ENCODE measurements around the gene KLC1.

The KLC1 gene

GRCh38 chr14:103695296-103696069 is 66.5 kb downstream of the KLC1 start:
- Histone ChIP-seq H3K27ac (peak overlapping the region; percentile 58), H4K20me1 (peaks cover 99% of the 10 kb centered on the region), H3K4me1 (peaks cover 98% of the 10 kb centered on the region), H3K4me3 (no peak overlapping the region), H3K36me3 (peaks cover 68% of the 10 kb centered on the region), H3K4me2 (peak overlapping the region; percentile 90), H3K9ac (peak overlapping the region; percentile 52; the same call in 1 of the 2 replicates), H3K27me3 (no peaks in the 10 kb centered on the region), H3K9me3 (no peaks in the 10 kb centered on the region)
- TF ChIP-seq Cebpa-rat (IDR thresholded peaks at IDR 0.05), result no peak

- Histone ChIP-seq H4K20me1 (peaks cover 99% of the 10 kb centered on the region), H3K27me3 (no peaks in the 10 kb centered on the region), H3K36me3 (peaks cover 73% of the 10 kb centered on the region), H3K4me1 (peaks cover 98% of the 10 kb centered on the region), H3K27ac (peak overlapping the region; percentile 67; the same call in 1 of the 2 replicates), H3K4me2 (peak overlapping the region; percentile 90), H3K9ac (0 out of 2 replicates have a peak overlapping the region, but pooled peaks have one; percentile 32), H3K9me3 (no peaks in the 10 kb centered on the region), H3K4me3 (no peak overlapping the region)
- TF ChIP-seq Cebpa-rat (IDR thresholded peaks at IDR 0.05), result no peak
These were observed 67.0 kb downstream of the KLC1 start for GRCh38 chr14:103696070-103696402.

- peaks cover 98% of the 10 kb centered on the region for H3K4me1 ChIP-seq
- peaks cover 78% of the 10 kb centered on the region for H3K36me3 ChIP-seq
- no peaks in the 10 kb centered on the region for H3K27me3 ChIP-seq
- H3K4me2 ChIP-seq, result peak overlapping the region; percentile 90
- no peak for TF ChIP-seq Cebpa-rat (IDR thresholded peaks at IDR 0.05)
- no peaks in the 10 kb centered on the region for H3K9me3 ChIP-seq
- H4K20me1 ChIP-seq, result peaks cover 99% of the 10 kb centered on the region
- 0 out of 2 replicates have a peak overlapping the region, but pooled peaks have one; percentile 32 for H3K9ac ChIP-seq
- H3K27ac ChIP-seq, result peak overlapping the region; percentile 67
- no peak overlapping the region for H3K4me3 ChIP-seq
These were observed 67.6 kb downstream of the KLC1 start for GRCh38 chr14:103696466-103697071.

GRCh38 chr14:103697206-103697602 is 68.2 kb downstream of the KLC1 start:
- peaks cover 82% of the 10 kb centered on the region for H3K36me3 ChIP-seq

GRCh38 chr14:103697603-103698379 is 68.8 kb downstream of the KLC1 start:
- peak overlapping the region; percentile 64 for H3K27ac ChIP-seq
- H3K4me2 ChIP-seq, result peak overlapping the region; percentile 90
- H3K27me3 ChIP-seq, result no peaks in the 10 kb centered on the region
- peaks cover 94% of the 10 kb centered on the region for H3K4me1 ChIP-seq
- H3K9ac ChIP-seq, result peak overlapping the region; percentile 38; the same call in 1 of the 2 replicates
- peaks cover 82% of the 10 kb centered on the region for H3K36me3 ChIP-seq
- no peak for TF ChIP-seq Cebpa-rat (IDR thresholded peaks at IDR 0.05)
- H4K20me1 ChIP-seq, result peaks cover 99% of the 10 kb centered on the region
- no peak overlapping the region for H3K4me3 ChIP-seq
- no peaks in the 10 kb centered on the region for H3K9me3 ChIP-seq

More at GRCh38 chr14:103697206-103697602, 68.2 kb downstream of the KLC1 start:
- no peak overlapping the region for H3K4me3 ChIP-seq
- H3K4me1 ChIP-seq, result peaks cover 98% of the 10 kb centered on the region
- peak overlapping the region; percentile 90 for H3K4me2 ChIP-seq
- TF ChIP-seq Cebpa-rat (IDR thresholded peaks at IDR 0.05), result no peak
- H4K20me1 ChIP-seq, result peaks cover 99% of the 10 kb centered on the region
- H3K27ac ChIP-seq, result peak overlapping the region; percentile 67; the same call in 1 of the 2 replicates
- no peak overlapping the region for H3K9ac ChIP-seq
- H3K27me3 ChIP-seq, result no peaks in the 10 kb centered on the region
- H3K9me3 ChIP-seq, result no peaks in the 10 kb centered on the region

GRCh38 chr14:103698380-103699260 is 69.6 kb downstream of the KLC1 start:
- Histone ChIP-seq H3K4me2 (peak overlapping the region; percentile 5; the same call in 1 of the 2 replicates), H3K9me3 (no peaks in the 10 kb centered on the region), H4K20me1 (peaks cover 99% of the 10 kb centered on the region), H3K36me3 (peaks cover 82% of the 10 kb centered on the region), H3K4me1 (peaks cover 86% of the 10 kb centered on the region), H3K27me3 (no peaks in the 10 kb centered on the region), H3K4me3 (no peak overlapping the region), H3K27ac (peak overlapping the region; percentile 64), H3K9ac (peak overlapping the region; percentile 38)
- TF ChIP-seq Cebpa-rat (IDR thresholded peaks at IDR 0.05), result no peak

GRCh38 chr14:103699261-103699661 is 70.2 kb downstream of the KLC1 start:
- no peak overlapping the region for H3K27ac ChIP-seq
- H3K4me1 ChIP-seq, result peaks cover 79% of the 10 kb centered on the region
- H3K9ac ChIP-seq, result no peak overlapping the region
- peaks cover 94% of the 10 kb centered on the region for H4K20me1 ChIP-seq
- no peak overlapping the region for H3K4me2 ChIP-seq
- no peaks in the 10 kb centered on the region for H3K9me3 ChIP-seq
- no peak for TF ChIP-seq Cebpa-rat (IDR thresholded peaks at IDR 0.05)
- no peak overlapping the region for H3K4me3 ChIP-seq
- H3K27me3 ChIP-seq, result no peaks in the 10 kb centered on the region
- H3K36me3 ChIP-seq, result peaks cover 82% of the 10 kb centered on the region

GRCh38 chr14:103699901-103700752 is 71.1 kb downstream of the KLC1 start:
- Histone ChIP-seq H3K9ac (peak overlapping the region; percentile 34; the same call in 1 of the 2 replicates), H3K9me3 (no peaks in the 10 kb centered on the region), H3K36me3 (peaks cover 84% of the 10 kb centered on the region), H3K27ac (peak overlapping the region; percentile 31), H3K4me3 (no peak overlapping the region), H4K20me1 (peaks cover 90% of the 10 kb centered on the region), H3K27me3 (no peaks in the 10 kb centered on the region), H3K4me2 (peak overlapping the region; percentile 42; the same call in 1 of the 2 replicates), H3K4me1 (peaks cover 71% of the 10 kb centered on the region)
- no peak for TF ChIP-seq Cebpa-rat (IDR thresholded peaks at IDR 0.05)

Data from BLaER1 (cell line).